K562 (cell line): ENCODE measurements around the gene ARHGEF17. TPM values are rescaled to one million over a fixed set of nuclear protein-coding genes. Genes with fewer than 3 reads are reported as not detected.

Source experiments
- CCNT2 ChIP-seq: IDR thresholded peaks from 2 replicates; pipeline ENCODE4 v1.6.1; 2011; ENCODE audit warnings: borderline replicate concordance, low read depth, mild to moderate bottlenecking, moderate library complexity, mixed read lengths, low read length; ENCODE audit not compliant: insufficient read length; ENCODE audit errors: extremely low read depth
- CREM ChIP-seq: IDR thresholded peaks from 2 replicates; pipeline ENCODE4 v1.6.1; 2014; ENCODE audit warnings: antibody characterized with exemption, low read depth
- CSDE1 ChIP-seq, 2 experiments: fragments of 450-650 bp; IDR thresholded peaks; 2 replicates each; pipeline ENCODE4 v1.6.1; 2016; ENCODE audit warnings: mild to moderate bottlenecking in 1 of 2
- ESRRA ChIP-seq: fragments of 450-650 bp; IDR thresholded peaks from 2 replicates; pipeline ENCODE4 v1.6.1; 2014; ENCODE audit warnings: low read depth, mild to moderate bottlenecking, moderate library complexity, borderline replicate concordance
- HDAC1 ChIP-seq, 2 experiments: fragments of 450-650 bp; IDR thresholded peaks; 2 replicates each; pipeline ENCODE4 v1.6.1; 2016 to 2017; ENCODE audit warnings: inconsistent platforms in 1 of 2, mild to moderate bottlenecking in 1 of 2, moderate library complexity in 1 of 2
- IRF2 ChIP-seq: sonication (generic); formaldehyde crosslinking; IDR thresholded peaks from 2 replicates; pipeline ENCODE4 v1.8.1; 2022; ENCODE audit warnings: mild to moderate bottlenecking, missing genetic modification reagents
- MTA2 ChIP-seq: fragments of 450-650 bp; IDR thresholded peaks from 2 replicates; pipeline ENCODE4 v1.6.1; 2016; ENCODE audit warnings: low read depth
- MYNN ChIP-seq, 2 experiments: sonication (generic); formaldehyde crosslinking in 1 of 2; IDR thresholded peaks; 2 replicates each; pipeline versions ENCODE4 v1.5.0 to v1.6.1; 2016 to 2020; ENCODE audit warnings: antibody characterized with exemption in 1 of 2, missing genetic modification reagents in 1 of 2
- NFATC3 ChIP-seq: fragments of 450-650 bp; IDR thresholded peaks from 2 replicates; pipeline ENCODE4 v1.6.1; 2017; ENCODE audit warnings: mild to moderate bottlenecking
- NFIC ChIP-seq: fragments of 450-650 bp; IDR thresholded peaks from 2 replicates; pipeline ENCODE4 v1.6.1; 2017; ENCODE audit warnings: mild to moderate bottlenecking, inconsistent platforms
- SMARCB1 ChIP-seq: IDR thresholded peaks from 2 replicates; pipeline ENCODE4 v1.6.1; 2011; ENCODE audit warnings: improper control_type of control experiment, low read depth; ENCODE audit not compliant: insufficient read length
- SPI1 ChIP-seq: IDR thresholded peaks from 2 replicates; pipeline ENCODE4 v1.6.1; 2011; ENCODE audit warnings: low read depth, low read length, control low read depth, borderline replicate concordance
- STAG1 ChIP-seq: sonication (generic); formaldehyde crosslinking; IDR thresholded peaks from 2 replicates; pipeline ENCODE4 v1.5.0; 2020; ENCODE audit warnings: missing genetic modification reagents, borderline replicate concordance
- TBP ChIP-seq: optimal IDR thresholded peaks from 2 replicates; pipeline ENCODE3; 2011; ENCODE audit warnings: low read depth, low read length, improper control_type of control experiment
- TCF3 ChIP-seq: sonication (generic); formaldehyde crosslinking; IDR thresholded peaks from 2 replicates; pipeline ENCODE4 v1.4.0; 2020; ENCODE audit warnings: mild to moderate bottlenecking, missing genetic modification reagents
- WHSC1 ChIP-seq: IDR thresholded peaks from one replicate; pipeline ENCODE4 v1.6.1; 2012; ENCODE audit warnings: low read length, control low read depth, inconsistent platforms
- ZBTB7A ChIP-seq: IDR thresholded peaks from 2 replicates; pipeline ENCODE4 v1.6.1; 2011; ENCODE audit warnings: low read depth, mild to moderate bottlenecking, low read length, moderate library complexity, borderline replicate concordance; ENCODE audit not compliant: control insufficient read depth
- ZFP1 ChIP-seq: fragments of 450-650 bp; formaldehyde crosslinking; IDR thresholded peaks from 2 replicates; pipeline ENCODE4 v1.4.0; 2020; ENCODE audit warnings: mild to moderate bottlenecking, mixed read lengths
- ZFP36 ChIP-seq: fragments of 150-350 bp; IDR thresholded peaks from 2 replicates; pipeline ENCODE4 v1.6.1; 2018; ENCODE audit warnings: low read length, low read depth; ENCODE audit not compliant: partially characterized antibody
- ZFX ChIP-seq: sonication (generic); formaldehyde crosslinking; IDR thresholded peaks from 2 replicates; pipeline ENCODE4 v1.8.0; 2022; ENCODE audit warnings: mild to moderate bottlenecking, missing genetic modification reagents, moderate library complexity
- ZNF384 ChIP-seq: IDR thresholded peaks from 2 replicates; pipeline ENCODE4 v1.6.1; 2012; ENCODE audit warnings: low read depth, low read length, improper control_type of control experiment
- ZNF507 ChIP-seq: conservative IDR thresholded peaks from 2 replicates; pipeline ENCODE4 v1.6.1; 2017; ENCODE audit warnings: missing genetic modification characterization, missing compliant biosample characterization
- ZNF583 ChIP-seq: fragments of 250-450 bp; sonication (Bioruptor Pico); IDR thresholded peaks from 2 replicates; pipeline ENCODE4 v1.4.0; 2020
- ZNF766 ChIP-seq: fragments of 200-800 bp; sonication (Bioruptor generic); conservative IDR thresholded peaks from 2 replicates; pipeline ENCODE4 v1.6.1; 2016; ENCODE audit warnings: missing genetic modification characterization, missing compliant biosample characterization
- polyA plus RNA-seq, 8 experiments: library from polyadenylated mRNA; depleted of rRNA in 4 of 8; stranded (reverse) in 5 of 8; unstranded in 3 of 8; fragments of >200 nt; fragmentation: Nextera tagmentation in 2 of 8; fragmentation: Illumina TruSeq in 1 of 8; extraction: Ambion mirVana in 2 of 8; extraction: Trizol in 1 of 8; gene quantifications; 2 replicates each; pipeline versions ENCODE4 v1.2.1 to v1.2.3, GENCODE V29; 2011 to 2014; ENCODE audit warnings: inconsistent platforms in 1 of 8, missing spikeins in 1 of 8
- total RNA-seq, 7 experiments: library from RNA; depleted of rRNA in 6 of 7; stranded (reverse); fragments of >200 nt in 6 of 7; fragmentation: Illumina TruSeq in 2 of 7; extraction: Trizol in 2 of 7; gene quantifications; 2 replicates each; pipeline versions ENCODE4 v1.2.1 to v1.2.3, GENCODE V29; 2011 to 2021; ENCODE audit warnings: low replicate concordance in 1 of 7
- TF ChIP-seq, protein P1 (sequence below): sonication (generic); formaldehyde crosslinking; IDR thresholded peaks from 2 replicates; pipeline ENCODE4 v1.8.1; 2023; ENCODE audit warnings: mild to moderate bottlenecking, missing genetic modification reagents
- TF ChIP-seq, protein P2 (sequence below): fragments of 450-650 bp; formaldehyde crosslinking; IDR thresholded peaks from 2 replicates; pipeline ENCODE4 v1.4.0; 2020; ENCODE audit warnings: mild to moderate bottlenecking, moderate library complexity
- TF ChIP-seq, protein P3 (sequence below): fragments of 450-650 bp; IDR thresholded peaks from 2 replicates; pipeline ENCODE4 v1.6.1; 2017; ENCODE audit warnings: mild to moderate bottlenecking, moderate library complexity

The ARHGEF17 gene
- total and polyA plus RNA-seq, 9 of the 15 experiments (the other 6 are each of a cell fraction or from before 2014, with no cell fraction given), result 0.04 to 0.68 (median 0.10) TPM; not detected in 2

DNA sequence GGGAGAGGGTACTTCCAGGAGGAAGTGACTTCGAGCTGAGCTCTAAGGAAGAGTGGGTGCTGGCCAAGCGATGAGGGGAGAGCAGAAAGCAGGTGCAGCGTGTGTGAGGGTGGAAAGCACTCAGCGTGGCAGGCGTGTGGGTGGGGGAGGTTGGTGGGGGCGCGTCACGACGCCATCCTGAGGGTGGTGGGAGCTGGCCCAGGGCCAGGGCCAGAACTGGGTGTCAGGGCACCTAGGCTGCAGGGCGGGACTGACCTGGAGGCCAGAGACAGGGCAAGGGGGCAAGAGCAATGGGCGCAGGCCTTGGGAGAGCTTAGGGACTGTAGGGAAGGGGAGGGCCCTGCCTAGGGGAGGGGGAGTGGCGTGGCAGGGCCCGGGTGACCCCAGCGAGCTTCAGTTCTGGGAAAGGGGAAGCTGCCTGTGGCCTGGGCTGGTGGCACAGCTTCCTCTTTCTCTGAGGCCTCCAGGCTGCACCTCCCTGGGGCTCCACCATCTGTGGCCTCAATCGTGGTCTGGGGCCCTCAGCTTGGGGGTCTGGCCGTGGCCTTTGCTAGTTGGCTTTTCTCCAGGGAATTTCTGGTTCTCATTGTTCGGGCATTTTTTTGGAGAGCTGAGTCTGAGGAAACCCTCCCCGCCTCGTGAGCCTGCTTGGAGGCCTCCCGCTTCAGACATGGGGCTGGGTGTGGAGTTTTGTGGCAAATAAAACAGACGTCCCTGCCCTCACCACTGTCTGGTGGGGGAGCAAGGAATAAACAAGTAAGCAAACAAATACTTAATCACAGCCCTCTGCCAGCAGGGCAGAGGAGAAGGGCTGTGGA, 77.0 kb downstream of the ARHGEF17 start (continued):
- TF ChIP-seq ZNF583 (CRISPR knock-in tag), result peak; percentile 29; the same call in 1 of the 2 replicates
- TF ChIP-seq SMARCB1, result no peak
- no peak for TF ChIP-seq STAG1 (CRISPR knock-in tag)
- peak; percentile 14 for TF ChIP-seq TBP
- TF ChIP-seq NFATC3, result no peak
- TF ChIP-seq WHSC1, result no peak
- TF ChIP-seq ESRRA, result peak; percentile 36; the same call in 1 of the 2 replicates
- TF ChIP-seq SPI1, result peak; percentile 88
- TF ChIP-seq ZNF766 (CRISPR knock-in tag), result 0 out of 2 replicates have a peak, but pooled peaks have one; percentile 16
- peak; percentile 50 for TF ChIP-seq ZFX
- no peak for TF ChIP-seq ZNF384
- no peak for TF ChIP-seq MTA2
- TF ChIP-seq ZFP1, result no peak
- 0 out of 2 replicates have a peak, but pooled peaks have one; percentile 51 for TF ChIP-seq MYNN (IDR thresholded peaks at IDR 0.05)
- no peak for TF ChIP-seq MYNN (CRISPR knock-in tag; IDR thresholded peaks at IDR 0.05)
- TF ChIP-seq CCNT2, result peak; percentile 24
- TF ChIP-seq IRF2 (CRISPR knock-in tag), result no peak
- TF ChIP-seq ZBTB7A, result peak; percentile 71; the same call in 1 of the 2 replicates
- TF ChIP-seq ZNF507, result no peak
- peak; percentile 83 for TF ChIP-seq NFIC
- TF ChIP-seq ZFP36, result peak; percentile 56
- 0 out of 2 replicates have a peak, but pooled peaks have one; percentile 10 for TF ChIP-seq CREM
- TF ChIP-seq TCF3, result no peak
- 0 out of 4 replicates have a peak, but pooled peaks of 1 of the 2 experiments have one; percentile 28 for TF ChIP-seq HDAC1 (IDR thresholded peaks at IDR 0.05)
- TF ChIP-seq, protein P1, sequence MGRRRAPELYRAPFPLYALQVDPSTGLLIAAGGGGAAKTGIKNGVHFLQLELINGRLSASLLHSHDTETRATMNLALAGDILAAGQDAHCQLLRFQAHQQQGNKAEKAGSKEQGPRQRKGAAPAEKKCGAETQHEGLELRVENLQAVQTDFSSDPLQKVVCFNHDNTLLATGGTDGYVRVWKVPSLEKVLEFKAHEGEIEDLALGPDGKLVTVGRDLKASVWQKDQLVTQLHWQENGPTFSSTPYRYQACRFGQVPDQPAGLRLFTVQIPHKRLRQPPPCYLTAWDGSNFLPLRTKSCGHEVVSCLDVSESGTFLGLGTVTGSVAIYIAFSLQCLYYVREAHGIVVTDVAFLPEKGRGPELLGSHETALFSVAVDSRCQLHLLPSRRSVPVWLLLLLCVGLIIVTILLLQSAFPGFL, result no peak
- TF ChIP-seq, protein P2, sequence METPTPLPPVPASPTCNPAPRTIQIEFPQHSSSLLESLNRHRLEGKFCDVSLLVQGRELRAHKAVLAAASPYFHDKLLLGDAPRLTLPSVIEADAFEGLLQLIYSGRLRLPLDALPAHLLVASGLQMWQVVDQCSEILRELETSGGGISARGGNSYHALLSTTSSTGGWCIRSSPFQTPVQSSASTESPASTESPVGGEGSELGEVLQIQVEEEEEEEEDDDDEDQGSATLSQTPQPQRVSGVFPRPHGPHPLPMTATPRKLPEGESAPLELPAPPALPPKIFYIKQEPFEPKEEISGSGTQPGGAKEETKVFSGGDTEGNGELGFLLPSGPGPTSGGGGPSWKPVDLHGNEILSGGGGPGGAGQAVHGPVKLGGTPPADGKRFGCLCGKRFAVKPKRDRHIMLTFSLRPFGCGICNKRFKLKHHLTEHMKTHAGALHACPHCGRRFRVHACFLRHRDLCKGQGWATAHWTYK (CRISPR knock-in tag), result peak; percentile 100
- TF ChIP-seq, protein P3, sequence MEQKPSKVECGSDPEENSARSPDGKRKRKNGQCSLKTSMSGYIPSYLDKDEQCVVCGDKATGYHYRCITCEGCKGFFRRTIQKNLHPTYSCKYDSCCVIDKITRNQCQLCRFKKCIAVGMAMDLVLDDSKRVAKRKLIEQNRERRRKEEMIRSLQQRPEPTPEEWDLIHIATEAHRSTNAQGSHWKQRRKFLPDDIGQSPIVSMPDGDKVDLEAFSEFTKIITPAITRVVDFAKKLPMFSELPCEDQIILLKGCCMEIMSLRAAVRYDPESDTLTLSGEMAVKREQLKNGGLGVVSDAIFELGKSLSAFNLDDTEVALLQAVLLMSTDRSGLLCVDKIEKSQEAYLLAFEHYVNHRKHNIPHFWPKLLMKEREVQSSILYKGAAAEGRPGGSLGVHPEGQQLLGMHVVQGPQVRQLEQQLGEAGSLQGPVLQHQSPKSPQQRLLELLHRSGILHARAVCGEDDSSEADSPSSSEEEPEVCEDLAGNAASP, result no peak
- TF ChIP-seq CSDE1 (IDR thresholded peaks at IDR 0.05), result no peak
